Endothelial cell (in vitro differentiated cells): ENCODE results near the gene GEMIN2. TPM values are rescaled to one million over a fixed set of nuclear protein-coding genes. Genes with fewer than 3 reads are reported as not detected.
"Not testable (repeated sequence)": the region's sequence is repeated elsewhere in the genome, so short reads cannot be mapped to it uniquely, and the experiment has no call there.

Experiments
- DNase-seq: peaks from one replicate; pipeline ENCODE4 v3.0.0; 2021; ENCODE audit warnings: low spot score
- H3K27ac Mint-ChIP-seq: one replicate; pipeline ENCODE4 v1.8.0; 2021; ENCODE audit warnings: mixed read lengths, inconsistent platforms; ENCODE audit not compliant: unreplicated experiment
- H3K27me3 Mint-ChIP-seq: one replicate; pipeline ENCODE4 v1.8.0; 2021; ENCODE audit warnings: mild to moderate bottlenecking, moderate library complexity, mixed read lengths, inconsistent platforms; ENCODE audit not compliant: unreplicated experiment
- H3K36me3 Mint-ChIP-seq: one replicate; pipeline ENCODE4 v1.8.0; 2021; ENCODE audit warnings: mild to moderate bottlenecking, low read depth, mixed read lengths, inconsistent platforms; ENCODE audit not compliant: unreplicated experiment
- H3K4me1 Mint-ChIP-seq: one replicate; pipeline ENCODE4 v1.8.0; 2021; ENCODE audit warnings: mild to moderate bottlenecking, mixed read lengths, inconsistent platforms; ENCODE audit not compliant: unreplicated experiment
- H3K4me3 Mint-ChIP-seq: one replicate; pipeline ENCODE4 v1.8.0; 2021; ENCODE audit warnings: mild to moderate bottlenecking, mixed read lengths, inconsistent platforms; ENCODE audit not compliant: unreplicated experiment
- H3K9me3 Mint-ChIP-seq: one replicate; pipeline ENCODE4 v1.8.0; 2021; ENCODE audit warnings: mixed read lengths, inconsistent platforms; ENCODE audit not compliant: unreplicated experiment
- total RNA-seq: library from RNA; stranded (reverse); fragmentation: NEBNext Ultra II Directional; extraction: Animal tissue kit (Norgen Biotek cat#: 25700); gene quantifications from one replicate; pipeline ENCODE4 v1.2.1, GENCODE V29; 2021; ENCODE audit not compliant: unreplicated experiment
- TF ChIP-seq, protein P1 (sequence below): fragments of 200-600 bp; sonication (generic); IDR thresholded peaks from one replicate; pipeline ENCODE4 v1.5.0; 2021; ENCODE audit warnings: antibody characterized with exemption; ENCODE audit not compliant: unreplicated experiment

Gene GEMIN2
- total RNA-seq, 1 donor from 2014 or later: 21.4 TPM

- H3K4me1 Mint-ChIP-seq: peaks cover 35% of the 10 kb centered on the region
- H3K9me3 Mint-ChIP-seq: no peaks in the 10 kb centered on the region
- peaks cover 6% of the 10 kb centered on the region for H3K27me3 Mint-ChIP-seq
- no peak overlapping the region for H3K27ac Mint-ChIP-seq
- H3K36me3 Mint-ChIP-seq: peaks cover 54% of the 10 kb centered on the region
- TF ChIP-seq, protein P1, sequence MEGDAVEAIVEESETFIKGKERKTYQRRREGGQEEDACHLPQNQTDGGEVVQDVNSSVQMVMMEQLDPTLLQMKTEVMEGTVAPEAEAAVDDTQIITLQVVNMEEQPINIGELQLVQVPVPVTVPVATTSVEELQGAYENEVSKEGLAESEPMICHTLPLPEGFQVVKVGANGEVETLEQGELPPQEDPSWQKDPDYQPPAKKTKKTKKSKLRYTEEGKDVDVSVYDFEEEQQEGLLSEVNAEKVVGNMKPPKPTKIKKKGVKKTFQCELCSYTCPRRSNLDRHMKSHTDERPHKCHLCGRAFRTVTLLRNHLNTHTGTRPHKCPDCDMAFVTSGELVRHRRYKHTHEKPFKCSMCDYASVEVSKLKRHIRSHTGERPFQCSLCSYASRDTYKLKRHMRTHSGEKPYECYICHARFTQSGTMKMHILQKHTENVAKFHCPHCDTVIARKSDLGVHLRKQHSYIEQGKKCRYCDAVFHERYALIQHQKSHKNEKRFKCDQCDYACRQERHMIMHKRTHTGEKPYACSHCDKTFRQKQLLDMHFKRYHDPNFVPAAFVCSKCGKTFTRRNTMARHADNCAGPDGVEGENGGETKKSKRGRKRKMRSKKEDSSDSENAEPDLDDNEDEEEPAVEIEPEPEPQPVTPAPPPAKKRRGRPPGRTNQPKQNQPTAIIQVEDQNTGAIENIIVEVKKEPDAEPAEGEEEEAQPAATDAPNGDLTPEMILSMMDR: no peak
- H3K4me3 Mint-ChIP-seq: no peak overlapping the region
- no peak for DNase-seq
Measured at GRCh38 chr14:39180553-39180952, 66.4 kb downstream of the GEMIN2 start.

DNA sequence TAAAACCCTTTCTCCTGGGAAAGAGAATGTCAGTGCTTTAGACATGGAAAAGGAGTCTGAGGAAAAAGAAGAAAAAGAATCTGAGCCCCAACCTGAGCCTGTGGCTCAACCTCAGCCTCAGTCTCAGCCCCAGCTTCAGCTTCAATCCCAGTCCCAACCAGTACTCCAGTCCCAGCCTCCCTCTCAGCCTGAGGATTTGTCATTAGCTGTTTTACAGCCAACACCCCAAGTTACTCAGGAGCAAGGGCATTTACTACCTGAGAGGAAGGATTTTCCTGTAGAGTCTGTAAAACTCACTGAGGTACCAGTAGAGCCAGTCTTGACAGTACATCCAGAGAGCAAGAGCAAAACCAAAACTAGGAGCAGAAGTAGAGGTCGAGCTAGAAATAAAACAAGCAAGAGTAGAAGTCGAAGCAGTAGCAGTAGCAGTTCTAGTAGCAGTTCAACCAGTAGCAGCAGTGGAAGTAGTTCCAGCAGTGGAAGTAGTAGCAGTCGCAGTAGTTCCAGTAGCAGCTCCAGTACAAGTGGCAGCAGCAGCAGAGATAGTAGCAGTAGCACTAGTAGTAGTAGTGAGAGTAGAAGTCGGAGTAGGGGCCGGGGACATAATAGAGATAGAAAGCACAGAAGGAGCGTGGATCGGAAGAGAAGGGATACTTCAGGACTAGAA lies 67.0 kb downstream of the GEMIN2 start:
- no peak for DNase-seq
- no peak overlapping the region for H3K27ac Mint-ChIP-seq
- peaks cover under 1% of the 10 kb centered on the region for H3K27me3 Mint-ChIP-seq
- TF ChIP-seq, protein P1: no peak
- no peaks in the 10 kb centered on the region for H3K9me3 Mint-ChIP-seq
- no peak overlapping the region for H3K4me3 Mint-ChIP-seq
- peaks cover 48% of the 10 kb centered on the region for H3K36me3 Mint-ChIP-seq
- peaks cover 35% of the 10 kb centered on the region for H3K4me1 Mint-ChIP-seq

GRCh38 chr14:39181693-39182047 lies 67.5 kb downstream of the GEMIN2 start:
- no peak overlapping the region for H3K4me3 Mint-ChIP-seq
- TF ChIP-seq, protein P1: no peak
- no peaks in the 10 kb centered on the region for H3K9me3 Mint-ChIP-seq
- H3K4me1 Mint-ChIP-seq: peaks cover 36% of the 10 kb centered on the region
- no peak overlapping the region for H3K27ac Mint-ChIP-seq
- no peak for DNase-seq
- H3K36me3 Mint-ChIP-seq: peaks cover 47% of the 10 kb centered on the region
- no peaks in the 10 kb centered on the region for H3K27me3 Mint-ChIP-seq

DNA sequence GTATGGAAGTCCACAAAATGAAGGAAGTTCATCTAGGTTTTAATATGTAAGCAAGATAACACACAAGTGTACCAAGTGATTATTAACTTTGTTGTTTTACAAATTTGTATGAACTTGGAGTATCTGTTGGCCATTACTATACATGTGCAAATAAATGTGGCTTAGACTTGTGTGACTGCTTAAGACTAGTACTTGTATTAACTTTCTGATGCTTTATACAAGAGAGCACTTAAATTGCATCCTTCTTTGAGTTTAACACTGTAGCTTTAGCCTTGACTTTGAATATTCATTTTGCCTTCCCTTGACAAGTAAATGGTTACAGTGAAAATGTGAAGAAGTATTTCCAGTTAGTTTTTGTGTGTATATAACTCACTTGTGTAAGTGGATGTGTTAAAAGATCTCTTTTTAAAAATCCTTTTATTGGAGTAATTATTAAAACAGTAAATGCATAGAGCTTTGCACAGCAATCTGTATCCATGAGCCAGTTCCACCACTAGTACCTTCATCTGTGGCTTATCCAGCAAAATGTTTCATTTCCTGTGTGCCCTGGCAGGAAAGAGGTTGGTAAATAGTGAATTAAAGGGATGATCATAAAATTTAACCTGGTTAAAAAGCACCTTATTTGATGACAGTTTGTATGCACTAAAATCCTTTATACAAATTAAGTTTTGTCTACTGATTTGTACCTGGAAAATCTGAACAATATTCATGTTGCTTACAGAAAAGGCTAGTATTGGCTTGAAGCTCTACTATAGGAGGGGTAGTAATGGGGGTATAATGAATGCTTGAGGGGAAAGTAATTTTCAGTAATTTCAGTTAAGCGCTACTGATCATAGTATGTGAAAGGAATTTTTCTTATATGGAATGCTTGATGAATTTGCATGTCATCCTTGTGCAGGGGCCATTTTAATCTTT lies 68.9 kb downstream of the GEMIN2 start:
- DNase-seq: no peak
- TF ChIP-seq, protein P1: no peak
- Mint-ChIP-seq H3K4me1 (peaks cover 34% of the 10 kb centered on the region), H3K9me3 (no peaks in the 10 kb centered on the region), H3K27ac (peak overlapping the region; percentile 50), H3K36me3 (peaks cover 40% of the 10 kb centered on the region), H3K27me3 (no peaks in the 10 kb centered on the region), H3K4me3 (peak overlapping the region; percentile 75)

DNA sequence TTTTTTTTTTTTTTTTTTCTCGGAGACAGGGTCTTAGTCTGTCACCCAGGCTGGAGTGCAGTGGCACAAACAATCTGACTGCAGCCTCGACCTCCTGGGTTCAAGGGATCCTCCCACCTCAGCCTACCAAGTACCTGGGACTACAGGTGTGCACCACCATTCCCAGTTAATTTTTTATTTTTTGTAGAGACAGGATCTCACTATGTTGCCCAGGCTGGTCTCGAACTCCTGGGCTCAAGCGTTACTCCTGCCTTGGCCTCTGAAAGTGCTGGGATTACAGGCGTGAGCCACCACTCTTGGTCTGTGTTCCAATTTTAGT lies 69.5 kb downstream of the GEMIN2 start:
- not testable (repeated sequence) for DNase-seq, H3K27me3 Mint-ChIP-seq, H3K9me3 Mint-ChIP-seq, H3K4me3 Mint-ChIP-seq
- H3K27ac Mint-ChIP-seq: peak overlapping the region; percentile 50
- peaks cover 40% of the 10 kb centered on the region for H3K36me3 Mint-ChIP-seq
- peaks cover 34% of the 10 kb centered on the region for H3K4me1 Mint-ChIP-seq
